ENCODE results near the gene ZNF518A. TPM values are rescaled to one million over a fixed set of nuclear protein-coding genes. Genes with fewer than 3 reads are reported as not detected.

Gene ZNF518A
- total RNA-seq, 1 experiment from 2014 or later = 36.2 TPM

DNA sequence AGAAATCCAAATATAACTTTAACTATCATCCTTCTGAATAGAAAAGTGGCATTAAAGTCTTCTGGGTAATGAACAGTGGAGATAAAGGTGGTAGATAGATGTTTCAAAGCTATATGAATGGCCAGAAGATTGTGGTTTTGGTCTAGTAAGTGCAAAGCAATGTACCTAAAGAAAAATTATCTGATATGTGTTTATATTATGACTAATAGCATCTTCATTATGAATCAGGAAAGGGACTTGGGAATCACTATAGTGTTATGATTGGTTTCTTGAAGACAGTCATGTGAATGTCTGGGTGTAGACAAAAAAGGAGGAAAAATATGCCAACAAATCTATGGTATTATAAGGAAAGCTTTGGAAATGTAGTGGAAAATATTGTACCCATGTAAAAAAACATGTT, 3.0 kb downstream of the ZNF518A start:
- Histone ChIP-seq H3K9ac (ENCODE audit: extremely low read depth, insufficient read length, low read length) (no peak overlapping the region), H2AK5ac (ENCODE audit: insufficient read length, low read length) (no peak overlapping the region), H3K9me3 (ENCODE audit: control insufficient read depth, low read depth, low read length) (no peaks in the 10 kb centered on the region), H3K4me2 (ENCODE audit: insufficient read depth, insufficient read length, low read length) (no peak overlapping the region), H2BK5ac (ENCODE audit: insufficient read length, low read length) (no peak overlapping the region), H4K8ac (replicated peaks; ENCODE audit: insufficient read length, low read depth, low read length) (no peak overlapping the region), H2BK20ac (ENCODE audit: low read depth, low read length, poor library complexity, severe bottlenecking) (no peak overlapping the region), H3K4me1 (ENCODE audit: insufficient read depth, low read length) (no peaks in the 10 kb centered on the region), H2AFZ (ENCODE audit: low read length) (no peak overlapping the region), H3K23ac (ENCODE audit: insufficient read length, low read depth, low read length) (no peak overlapping the region), H4K20me1 (ENCODE audit: control insufficient read depth, insufficient read depth, insufficient read length) (no peaks in the 10 kb centered on the region), H3K4ac (ENCODE audit: low read depth, low read length) (no peak overlapping the region), H3K56ac (ENCODE audit: insufficient read length, low read depth, low read length) (no peak overlapping the region), H3T11ph (ENCODE audit: low read length) (no peak overlapping the region), H2BK15ac (ENCODE audit: low read depth, low read length) (no peak overlapping the region), H3K23me2 (ENCODE audit: insufficient read length, low read depth, low read length, poor library complexity, severe bottlenecking) (peaks cover 4% of the 10 kb centered on the region), H4K5ac (ENCODE audit: insufficient read length, low read depth, low read length) (no peak overlapping the region), H3K27ac (ENCODE audit: insufficient read length, low read depth, low read length) (no peak overlapping the region), H3K27me3 (ENCODE audit: insufficient read depth, low read length) (no peaks in the 10 kb centered on the region), H3K18ac (ENCODE audit: insufficient read length, low read depth, low read length) (no peak overlapping the region), H3K79me1 (ENCODE audit: insufficient read depth, low read depth, low read length, poor library complexity, severe bottlenecking) (no peaks in the 10 kb centered on the region), H3K79me2 (ENCODE audit: insufficient read depth, low read length) (no peaks in the 10 kb centered on the region; the same call in 1 of the 2 replicates), H2BK120ac (ENCODE audit: low read depth, low read length, poor library complexity, severe bottlenecking) (no peak overlapping the region), H3K14ac (ENCODE audit: insufficient read depth, low read length) (no peak overlapping the region), H2BK12ac (ENCODE audit: insufficient read length, low read depth, low read length) (no peak overlapping the region), H4K91ac (ENCODE audit: insufficient read length, low read depth, low read length) (no peak overlapping the region)
- TF ChIP-seq, protein P1, sequence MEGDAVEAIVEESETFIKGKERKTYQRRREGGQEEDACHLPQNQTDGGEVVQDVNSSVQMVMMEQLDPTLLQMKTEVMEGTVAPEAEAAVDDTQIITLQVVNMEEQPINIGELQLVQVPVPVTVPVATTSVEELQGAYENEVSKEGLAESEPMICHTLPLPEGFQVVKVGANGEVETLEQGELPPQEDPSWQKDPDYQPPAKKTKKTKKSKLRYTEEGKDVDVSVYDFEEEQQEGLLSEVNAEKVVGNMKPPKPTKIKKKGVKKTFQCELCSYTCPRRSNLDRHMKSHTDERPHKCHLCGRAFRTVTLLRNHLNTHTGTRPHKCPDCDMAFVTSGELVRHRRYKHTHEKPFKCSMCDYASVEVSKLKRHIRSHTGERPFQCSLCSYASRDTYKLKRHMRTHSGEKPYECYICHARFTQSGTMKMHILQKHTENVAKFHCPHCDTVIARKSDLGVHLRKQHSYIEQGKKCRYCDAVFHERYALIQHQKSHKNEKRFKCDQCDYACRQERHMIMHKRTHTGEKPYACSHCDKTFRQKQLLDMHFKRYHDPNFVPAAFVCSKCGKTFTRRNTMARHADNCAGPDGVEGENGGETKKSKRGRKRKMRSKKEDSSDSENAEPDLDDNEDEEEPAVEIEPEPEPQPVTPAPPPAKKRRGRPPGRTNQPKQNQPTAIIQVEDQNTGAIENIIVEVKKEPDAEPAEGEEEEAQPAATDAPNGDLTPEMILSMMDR (conservative IDR thresholded peaks at IDR 0.05) = no peak
- peaks cover 30% of the 10 kb centered on the region in 2 experiments for H3K4me1 Mint-ChIP-seq
- DNase-seq = no peak
- H3K36me3 Mint-ChIP-seq (ENCODE audit: insufficient read depth in 1 of 3, low read depth in 3 of 3) = peaks cover 5 to 51% (median 47%) of the 10 kb centered on the region in 3 experiments
- no peak overlapping the region for H3K27ac Mint-ChIP-seq
- peaks cover 4% of the 10 kb centered on the region; the same call in 1 of the 2 replicates for H3K27me3 Mint-ChIP-seq (ENCODE audit: low read depth)
- H3K4me3 Mint-ChIP-seq = no peak overlapping the region
- no peaks in the 10 kb centered on the region for H3K9me3 Mint-ChIP-seq
